ENCODE results near the gene PRKCE.

PRKCE gene

DNA sequence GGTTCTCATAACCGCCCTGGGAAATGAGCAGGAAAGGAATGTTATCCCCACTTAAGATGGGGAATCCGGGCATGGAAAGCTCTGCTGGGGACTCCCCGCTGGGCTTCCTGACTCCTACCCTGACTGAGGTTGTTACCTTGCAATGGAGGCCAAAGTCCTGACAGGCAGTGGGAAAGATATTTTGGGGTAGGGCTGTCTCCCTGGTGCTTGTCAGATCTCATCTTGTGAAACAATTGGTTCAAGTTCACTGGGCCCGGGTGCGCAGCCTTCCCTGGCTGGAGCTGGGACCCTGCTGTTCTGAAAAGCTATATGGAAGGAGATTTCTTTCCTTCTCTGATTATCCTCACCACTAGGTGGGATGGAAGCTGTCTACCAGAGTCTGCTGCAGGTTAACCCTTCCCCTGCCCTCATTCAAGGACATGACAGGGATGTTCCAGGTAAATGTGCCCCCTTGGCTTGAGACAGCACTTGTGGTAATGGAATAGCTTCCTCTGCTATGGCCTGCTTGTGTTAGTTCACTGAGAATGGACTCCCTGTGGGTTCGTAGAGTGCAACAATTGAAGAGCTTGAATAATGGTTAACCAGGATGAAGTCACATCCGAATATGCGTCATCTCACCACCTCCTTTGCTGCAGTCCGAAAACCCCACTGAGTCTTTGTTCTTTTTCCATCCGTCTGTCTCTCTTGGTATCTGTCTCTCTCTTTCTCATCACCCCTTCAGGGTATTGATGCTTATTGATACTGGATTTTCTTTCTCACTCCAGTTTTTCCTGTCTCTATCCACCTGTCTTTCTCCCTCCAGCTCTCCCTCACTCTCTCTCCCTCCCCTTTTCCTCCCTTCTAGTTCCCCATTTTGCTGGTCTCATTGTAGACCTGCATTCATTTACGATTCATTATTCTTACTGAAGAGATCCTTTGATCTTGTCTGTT, 577.9 kb downstream of the PRKCE start:
- no peak overlapping the region for H3K4me3 ChIP-seq (ENCODE audit: low read depth, low read length)

DNA sequence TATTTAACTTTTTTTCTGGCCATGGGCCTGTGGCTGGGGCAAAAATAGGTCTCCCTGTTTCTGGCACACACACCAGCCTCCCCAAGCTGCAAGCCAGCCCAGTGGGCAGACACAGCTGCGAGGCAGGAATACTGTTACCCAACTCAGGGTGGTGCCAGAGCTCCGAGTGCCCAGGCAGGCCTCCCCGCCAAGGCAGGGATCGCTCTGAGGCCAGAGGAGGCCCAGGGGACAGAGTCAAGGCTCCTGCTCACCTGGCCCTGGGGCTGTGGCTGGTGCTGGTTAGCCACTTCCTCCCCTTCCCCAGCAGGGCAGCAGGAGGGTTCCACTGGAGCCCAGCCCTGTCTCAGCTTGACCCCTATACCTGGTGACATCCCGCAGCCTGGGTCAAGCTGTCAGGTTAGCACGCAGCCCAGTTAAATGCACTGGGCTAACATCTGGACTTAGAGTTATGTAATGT, 578.7 kb downstream of the PRKCE start:
- no peak overlapping the region for H3K4me3 ChIP-seq (ENCODE audit: low read depth, low read length)

DNA sequence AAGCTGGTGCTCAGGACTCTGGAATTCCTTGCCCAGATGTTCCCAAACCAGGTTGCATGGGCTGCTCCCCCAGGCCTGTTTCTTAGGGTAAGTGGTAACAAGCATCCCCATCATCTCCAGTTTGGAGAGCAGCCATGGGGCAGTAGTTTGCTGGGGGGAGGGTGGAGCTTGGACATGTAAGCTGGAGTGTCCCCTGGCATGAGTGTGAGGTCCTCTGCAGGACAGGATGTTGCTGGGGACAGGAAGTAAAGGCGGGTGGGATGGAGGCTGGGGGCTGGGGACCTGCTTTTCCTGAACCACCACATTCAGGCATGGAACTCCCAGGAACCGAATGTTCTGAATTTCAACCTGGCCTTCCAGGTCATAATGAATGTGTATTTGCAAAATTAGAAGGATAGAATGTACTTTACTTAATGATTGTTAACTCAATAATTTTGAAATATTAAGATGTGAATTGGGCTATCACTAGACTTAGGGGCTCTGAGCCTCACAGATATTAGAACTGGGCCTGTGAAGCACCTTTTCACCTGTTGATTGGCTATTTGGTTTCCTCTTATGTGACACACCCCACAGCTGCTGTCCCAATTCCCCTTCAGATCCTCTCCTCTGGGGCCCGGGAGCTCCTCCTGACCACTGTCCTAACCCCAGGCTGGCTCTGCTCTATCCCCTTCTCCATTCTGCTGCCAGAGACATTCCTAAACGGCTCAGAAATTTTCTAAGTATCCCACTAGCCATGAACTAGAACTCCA, 579.4 kb downstream of the PRKCE start:
- no peak overlapping the region for H3K4me3 ChIP-seq (ENCODE audit: low read depth, low read length)

DNA sequence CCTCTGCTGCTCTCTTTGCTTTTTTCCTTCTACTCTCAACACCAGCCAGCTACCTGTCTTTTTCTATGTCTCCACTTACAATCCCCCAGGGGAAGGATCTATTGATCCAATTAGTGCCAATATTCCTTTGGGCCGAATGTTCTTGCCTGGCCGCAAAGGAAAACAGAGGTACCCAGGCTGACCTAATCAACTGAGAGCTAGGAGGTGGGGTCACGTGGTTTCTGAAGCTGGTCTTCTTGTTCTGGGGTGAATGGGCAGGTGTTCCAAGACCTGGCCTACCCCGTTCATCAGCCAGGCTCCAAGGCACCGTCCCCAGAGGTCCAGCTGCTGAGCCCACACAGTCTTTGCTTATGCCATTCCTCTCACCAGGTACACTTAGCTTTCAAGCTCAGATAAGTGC, 580.2 kb downstream of the PRKCE start:
- no peak overlapping the region for H3K4me3 ChIP-seq (ENCODE audit: low read depth, low read length)

DNA sequence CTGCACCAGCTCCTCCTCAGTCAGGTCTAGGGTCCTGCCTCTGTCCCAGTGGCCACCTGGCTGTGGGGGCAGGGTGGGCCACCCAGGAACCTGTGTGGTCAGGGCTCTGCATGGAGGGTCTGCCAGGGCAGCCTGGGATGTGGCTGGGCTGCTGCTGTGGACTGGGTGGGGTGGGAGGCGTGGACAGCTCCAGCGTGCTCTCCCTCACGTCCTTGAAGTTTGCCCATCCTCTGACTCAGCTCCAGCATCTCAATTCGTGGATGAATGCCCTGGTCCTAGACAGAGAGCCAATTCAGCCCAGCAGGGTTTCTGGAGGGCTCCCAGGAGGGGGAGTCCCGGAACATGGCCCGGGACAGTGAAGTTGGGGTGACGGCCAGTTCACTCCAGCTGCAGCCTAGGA, 581.4 kb downstream of the PRKCE start:
- H3K4me3 ChIP-seq (ENCODE audit: low read depth, low read length), result no peak overlapping the region

DNA sequence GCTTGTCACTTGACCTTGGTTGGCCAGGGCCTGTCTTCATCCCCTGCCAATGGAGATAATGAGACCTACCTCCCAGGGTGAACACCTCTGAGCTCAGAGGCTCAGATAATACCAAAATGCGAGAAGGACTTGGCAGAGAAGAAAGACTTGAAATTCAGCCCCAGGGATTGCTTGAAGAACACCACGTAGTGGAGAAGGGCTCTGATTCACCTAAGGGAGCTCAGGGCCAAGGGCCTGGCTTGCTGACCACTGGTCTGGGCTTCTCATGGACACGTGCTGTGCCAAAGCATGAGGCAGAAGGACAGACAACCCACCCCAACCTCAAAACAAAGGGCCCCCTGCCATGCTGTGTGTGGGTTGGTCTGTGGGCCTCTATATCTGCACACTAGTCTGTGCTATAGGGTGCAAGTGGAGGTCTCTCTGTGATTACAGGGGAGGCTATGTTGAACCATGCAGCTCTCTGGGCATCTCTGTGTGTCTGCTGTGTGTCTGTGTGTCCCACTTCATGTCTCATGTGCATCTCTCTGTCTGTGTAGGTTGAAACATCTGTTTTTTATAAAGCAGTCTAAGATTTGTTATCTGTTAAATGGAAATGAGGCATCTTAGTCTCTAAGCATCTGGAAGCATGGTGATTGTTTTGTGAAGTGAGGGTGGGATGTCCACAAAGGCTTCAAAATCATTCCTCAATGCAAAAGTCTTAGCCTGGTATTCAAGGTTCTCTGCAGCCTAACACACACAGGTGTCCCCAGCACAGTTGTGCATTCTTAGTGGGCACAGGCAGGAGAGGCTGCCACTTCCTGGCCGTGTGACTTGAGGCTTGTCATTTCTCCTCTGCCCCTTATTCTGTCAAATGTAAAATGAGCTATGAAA, 584.8 kb downstream of the PRKCE start:
- no peak overlapping the region for H3K4me3 ChIP-seq (ENCODE audit: low read depth, low read length)

DNA sequence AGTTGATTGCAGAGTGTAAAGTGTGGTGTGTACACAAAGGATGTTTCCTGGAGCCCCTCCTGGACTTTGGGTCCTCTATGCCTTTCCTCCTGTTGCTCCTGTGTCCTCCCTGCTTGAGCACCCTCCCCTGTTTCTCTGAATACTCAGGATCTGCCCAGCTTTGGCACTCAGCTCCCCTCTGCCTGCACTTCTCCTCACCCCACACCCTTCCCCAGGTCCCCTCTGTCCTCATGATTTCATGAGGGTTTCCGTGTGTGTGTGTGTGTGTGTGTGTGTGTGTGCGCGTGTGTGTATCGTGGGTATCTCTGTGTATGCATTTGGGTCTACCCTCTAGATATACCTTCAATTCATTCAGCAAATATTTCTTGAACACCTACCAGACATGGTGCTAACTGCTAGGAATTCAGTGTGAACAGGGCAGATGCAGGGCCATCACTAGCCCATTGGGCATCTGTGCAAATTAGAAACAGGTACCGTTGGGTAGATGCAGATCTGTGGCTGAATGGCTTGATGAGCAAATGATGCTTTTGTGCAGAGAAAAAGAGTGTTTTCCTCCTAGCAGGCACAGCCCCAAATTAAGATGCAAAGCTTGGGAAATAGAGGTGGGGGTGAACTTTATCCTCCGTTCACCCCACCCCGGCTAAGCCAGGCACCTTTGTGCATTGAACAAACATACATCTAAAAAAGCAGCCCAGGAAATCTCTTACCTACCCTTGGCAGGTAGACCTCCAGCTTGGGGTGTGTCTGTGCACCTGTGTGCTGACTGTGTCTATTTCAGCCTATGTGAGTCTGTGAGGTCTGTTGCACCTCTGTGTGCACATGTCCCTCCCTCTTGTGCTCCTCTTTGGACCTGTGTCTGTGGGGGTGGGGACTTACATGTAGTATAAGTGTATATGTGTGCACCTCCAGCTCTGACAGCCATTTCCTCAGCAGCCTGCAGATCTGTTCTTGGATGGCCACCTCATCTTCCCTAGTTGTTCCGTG, 585.7 kb downstream of the PRKCE start:
- no peak overlapping the region for H3K4me3 ChIP-seq (ENCODE audit: low read depth, low read length)
